Medulla oblongata (tissue), 1 donor: Measurements from ENCODE around the gene LRP1B.
"Not testable (repeated sequence)": the region's sequence is repeated elsewhere in the genome, so short reads cannot be mapped to it uniquely, and the experiment has no call there.

ENCODE experiments used
- DNase-seq: peaks from one replicate; pipeline ENCODE4 v3.0.0-alpha.2; 2015; ENCODE audit errors: extremely low spot score

LRP1B gene

GRCh38 chr2:140552634-140553033, 1578.2 kb downstream of the LRP1B start:
- no peak for DNase-seq

- DNase-seq = no peak
Observed at GRCh38 chr2:140551287-140551686, 1579.5 kb downstream of the LRP1B start.

DNA sequence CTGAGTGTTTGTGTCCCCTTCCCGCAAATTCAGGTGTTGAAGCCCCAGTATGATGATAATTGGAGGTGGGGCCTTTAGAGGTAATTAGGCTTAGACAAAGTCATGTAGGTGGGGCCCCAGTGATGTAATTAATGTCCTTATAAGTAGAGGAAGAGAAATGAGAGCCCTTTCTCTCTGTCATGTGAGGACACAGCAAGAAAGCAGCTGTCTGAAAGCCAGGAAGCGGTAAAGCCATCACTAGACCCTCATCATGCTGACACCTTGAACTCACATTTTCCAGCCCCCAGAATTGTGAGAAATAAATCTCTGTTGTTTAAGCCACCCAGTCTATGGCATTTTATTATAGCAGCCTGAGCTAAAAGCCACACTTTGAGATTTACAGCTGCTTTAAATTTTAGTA, 1580.0 kb downstream of the LRP1B start:
- DNase-seq = no peak

DNA sequence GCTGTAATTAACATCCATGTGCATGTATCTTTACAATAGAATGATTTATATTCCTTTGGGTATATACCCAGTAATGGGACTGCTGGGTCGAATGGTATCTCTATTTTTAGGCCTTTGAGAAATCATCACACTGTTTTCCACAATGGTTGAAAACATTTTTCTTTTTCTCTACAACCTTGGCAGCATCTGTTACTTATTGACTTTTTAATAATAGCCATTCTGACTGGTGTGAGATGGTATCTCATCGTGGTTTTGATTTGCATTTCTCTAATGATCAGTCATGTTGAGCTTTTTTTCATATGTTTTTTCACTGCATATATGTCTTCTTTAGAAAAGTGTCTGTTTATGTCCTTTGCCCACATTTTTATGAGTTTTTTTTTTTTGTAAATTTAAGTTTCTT, 1586.0 kb downstream of the LRP1B start:
- DNase-seq = not testable (repeated sequence)

GRCh38 chr2:140542627-140543026, 1588.2 kb downstream of the LRP1B start:
- DNase-seq = no peak

DNA sequence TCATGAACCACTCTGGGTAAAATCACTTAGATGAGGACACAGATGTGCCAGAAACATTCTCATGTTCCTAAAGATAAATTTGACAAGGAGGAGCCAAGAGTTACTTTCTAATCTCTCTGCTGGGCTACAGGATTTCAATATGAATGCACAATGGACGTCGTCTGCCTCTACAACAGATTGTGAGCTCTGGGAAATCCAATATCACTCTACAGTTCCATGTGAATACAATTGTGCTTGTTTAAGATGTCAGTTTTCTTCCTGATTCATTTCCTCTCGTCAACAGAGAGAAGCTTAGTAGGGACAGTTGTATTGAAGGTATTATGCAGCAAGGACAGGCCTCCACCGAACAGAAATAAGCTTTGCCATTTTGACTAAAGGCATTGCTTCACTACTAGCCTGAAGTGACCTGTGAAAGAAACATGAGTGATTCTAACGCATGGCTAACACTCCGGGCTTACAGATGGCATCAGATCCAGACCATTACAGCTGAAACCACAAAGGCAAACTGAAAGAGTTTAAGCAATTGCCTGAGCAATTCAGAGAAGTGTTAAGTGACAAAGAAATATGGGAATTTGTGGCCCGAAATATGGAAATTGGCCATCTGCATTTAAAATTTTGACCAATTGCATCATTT, 1591.5 kb downstream of the LRP1B start:
- DNase-seq = no peak

GRCh38 chr2:140529706-140530105, 1601.1 kb downstream of the LRP1B start:
- DNase-seq = no peak

- no peak for DNase-seq
Observed at GRCh38 chr2:140528982-140529381, 1601.8 kb downstream of the LRP1B start.

DNA sequence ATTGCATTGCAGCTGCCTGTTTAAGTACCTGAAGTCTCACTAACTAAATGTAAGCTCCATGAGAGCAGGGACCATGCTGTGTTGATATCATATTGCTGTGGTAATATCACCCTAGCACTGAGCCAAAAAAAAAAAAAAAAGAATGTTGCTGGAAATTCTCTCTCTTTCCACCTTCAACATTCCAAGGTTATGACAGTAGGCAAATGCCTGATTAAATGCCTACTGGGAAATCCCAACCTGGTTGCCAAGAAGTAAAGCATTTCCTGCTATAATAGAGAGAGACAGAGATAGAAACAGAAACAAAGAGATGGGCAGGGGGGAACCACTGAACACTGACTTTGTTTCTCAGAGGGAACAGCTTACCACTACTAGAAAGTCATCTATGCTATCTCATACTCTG, 1604.2 kb downstream of the LRP1B start:
- no peak for DNase-seq

GRCh38 chr2:140512106-140512505, 1618.7 kb downstream of the LRP1B start:
- no peak for DNase-seq

- DNase-seq = no peak
Observed at GRCh38 chr2:140509765-140510164, 1621.1 kb downstream of the LRP1B start.

GRCh38 chr2:140508756-140509155, 1622.1 kb downstream of the LRP1B start:
- no peak for DNase-seq

DNA sequence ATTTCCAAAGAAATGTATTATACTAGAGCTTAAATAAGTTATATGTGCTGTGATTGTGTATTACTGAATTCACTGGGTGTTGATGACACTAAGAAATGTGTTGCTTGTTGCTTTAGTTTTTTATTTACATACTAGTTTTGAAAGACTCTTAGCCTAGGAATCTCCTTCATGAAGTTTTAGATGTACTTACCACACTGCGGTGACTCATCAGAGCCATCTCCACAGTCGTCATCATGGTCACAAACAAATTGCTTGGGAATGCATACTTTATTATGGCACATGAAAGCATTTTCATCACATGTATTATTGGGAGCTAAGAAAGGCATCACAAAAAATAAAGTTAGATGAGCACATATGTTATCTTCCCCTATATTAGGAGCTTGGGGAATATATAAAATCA, 1624.2 kb downstream of the LRP1B start:
- no peak for DNase-seq

DNA sequence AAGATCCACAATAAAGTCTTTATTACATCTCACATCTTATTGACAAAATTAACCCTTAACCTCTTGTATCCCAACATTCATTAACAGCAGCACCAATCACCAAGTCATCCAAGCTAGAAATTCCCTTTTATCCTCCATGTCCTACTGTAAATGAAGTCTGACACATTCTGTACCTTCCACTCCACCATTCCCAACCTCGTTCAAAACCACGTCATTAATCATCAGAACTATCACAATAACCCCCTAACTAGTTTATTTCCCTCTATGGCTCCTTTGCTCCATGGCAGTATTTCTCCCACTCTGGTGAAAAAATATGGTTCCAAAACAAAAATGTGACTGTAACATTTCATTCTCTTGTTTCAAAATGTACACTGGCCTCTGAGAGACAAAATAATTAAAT, 1626.2 kb downstream of the LRP1B start:
- DNase-seq = no peak

GRCh38 chr2:140502951-140503630, 1627.7 kb downstream of the LRP1B start:
- DNase-seq = no peak

DNA sequence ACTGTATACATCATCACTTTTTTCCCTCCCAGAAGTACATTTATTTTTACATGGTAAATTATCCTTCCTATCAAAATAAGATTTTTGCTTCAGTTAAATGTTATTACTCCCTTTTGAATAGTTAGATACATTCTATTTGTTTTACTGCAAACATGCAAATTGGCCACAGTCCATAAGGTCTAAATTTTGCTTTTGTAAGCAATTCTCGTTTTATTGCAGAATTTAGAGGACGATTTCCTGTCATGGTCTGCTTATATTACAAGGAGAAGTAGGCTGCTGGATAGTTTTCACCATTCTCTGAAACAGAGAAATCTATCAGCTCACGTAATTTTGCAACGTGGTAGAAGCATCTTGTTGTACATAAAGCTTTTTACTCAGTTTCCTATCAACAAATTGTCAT, 1632.5 kb downstream of the LRP1B start:
- DNase-seq = no peak

DNA sequence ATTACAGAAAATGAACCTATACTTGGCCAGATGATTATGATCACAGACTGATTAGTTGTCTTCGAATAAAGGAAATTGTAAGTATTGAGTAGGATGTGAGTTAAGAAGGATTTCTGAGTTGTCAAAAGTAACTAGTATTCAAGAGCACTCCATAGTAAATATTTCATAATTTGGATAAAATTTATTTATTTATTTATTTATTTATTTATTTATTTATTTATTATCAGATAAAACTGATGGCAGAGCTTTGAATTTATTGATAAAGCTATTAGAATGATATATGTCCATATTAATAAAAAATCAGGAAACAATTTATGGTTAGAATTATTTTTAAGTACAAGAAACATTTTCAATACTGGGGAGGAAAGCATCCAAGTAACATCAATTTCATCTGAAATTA, 1634.1 kb downstream of the LRP1B start:
- no peak for DNase-seq

GRCh38 chr2:140491876-140492275, 1638.9 kb downstream of the LRP1B start:
- no peak for DNase-seq

GRCh38 chr2:140489193-140489592, 1641.6 kb downstream of the LRP1B start:
- DNase-seq = no peak

DNA sequence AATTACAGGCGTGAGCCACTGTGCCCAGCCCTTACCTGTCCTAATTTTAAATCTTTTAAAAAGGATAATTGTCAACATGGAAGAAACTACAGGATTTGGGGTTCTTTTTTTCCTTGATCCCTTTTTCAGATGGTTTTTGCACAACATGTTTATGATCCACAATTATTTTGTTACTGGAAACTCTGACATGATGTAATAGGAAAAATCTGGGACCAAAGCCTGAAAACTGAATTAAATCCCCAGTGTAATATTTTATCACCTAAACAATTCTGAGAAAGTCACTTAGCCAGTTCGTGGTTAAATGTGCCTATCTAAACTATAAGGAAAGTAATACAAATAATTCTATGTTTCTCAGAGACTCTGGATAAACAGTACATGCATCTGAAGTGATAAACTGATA, 1649.7 kb downstream of the LRP1B start:
- no peak for DNase-seq

- no peak for DNase-seq
Observed at GRCh38 chr2:140473851-140474250, 1657.0 kb downstream of the LRP1B start.

DNA sequence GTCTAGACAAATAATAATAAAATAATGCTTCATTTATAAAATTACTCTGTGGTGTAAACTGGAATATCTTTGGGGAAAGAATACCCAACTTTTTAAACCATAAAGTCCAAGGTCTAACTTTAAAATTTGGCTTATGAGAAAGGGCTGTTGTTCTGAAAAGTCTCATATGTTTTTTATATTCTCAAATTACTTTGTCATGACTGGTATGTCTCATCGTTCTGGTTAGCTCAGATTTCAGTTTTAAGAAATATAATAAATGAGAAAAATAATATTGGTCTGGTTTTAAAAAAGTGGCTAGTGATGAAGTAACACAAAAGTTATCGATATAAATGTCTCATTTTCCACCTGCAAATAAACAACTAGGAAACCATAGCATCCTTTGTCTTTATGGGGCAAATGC, 1658.1 kb downstream of the LRP1B start:
- DNase-seq = no peak

DNA sequence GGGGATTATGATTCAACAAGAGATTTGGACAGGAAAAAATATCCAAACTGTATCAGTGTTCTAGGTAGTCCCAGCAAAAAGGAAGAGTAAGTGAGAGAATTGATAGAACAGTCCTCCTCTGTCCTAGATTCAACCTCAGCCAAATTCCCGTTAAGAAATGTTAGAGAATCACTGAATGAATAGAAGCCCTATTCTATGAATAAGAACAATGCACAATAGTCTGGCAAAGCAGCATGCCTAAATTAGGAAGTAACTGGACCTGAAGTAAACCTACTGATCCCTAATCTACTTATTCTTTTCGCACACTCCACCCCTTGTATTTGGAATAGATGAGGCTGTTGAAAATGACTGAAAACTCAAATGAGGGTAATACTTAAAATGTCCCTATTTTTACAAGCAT, 1665.5 kb downstream of the LRP1B start:
- peak; percentile 73 for DNase-seq

- no peak for DNase-seq
Observed at GRCh38 chr2:140462990-140463389, 1667.8 kb downstream of the LRP1B start.
